GM19468 (cell line): ENCODE data around the gene SORCS1.

Source experiments
- ATAC-seq: cut with Tn5 transposase; IDR thresholded peaks from one replicate; pipeline ENCODE4 v1.9.1; 2021; ENCODE audit warnings: mild to moderate bottlenecking, moderate library complexity, moderate number of reproducible peaks; ENCODE audit not compliant: unreplicated experiment; ENCODE audit errors: extremely low read depth

Gene SORCS1

DNA sequence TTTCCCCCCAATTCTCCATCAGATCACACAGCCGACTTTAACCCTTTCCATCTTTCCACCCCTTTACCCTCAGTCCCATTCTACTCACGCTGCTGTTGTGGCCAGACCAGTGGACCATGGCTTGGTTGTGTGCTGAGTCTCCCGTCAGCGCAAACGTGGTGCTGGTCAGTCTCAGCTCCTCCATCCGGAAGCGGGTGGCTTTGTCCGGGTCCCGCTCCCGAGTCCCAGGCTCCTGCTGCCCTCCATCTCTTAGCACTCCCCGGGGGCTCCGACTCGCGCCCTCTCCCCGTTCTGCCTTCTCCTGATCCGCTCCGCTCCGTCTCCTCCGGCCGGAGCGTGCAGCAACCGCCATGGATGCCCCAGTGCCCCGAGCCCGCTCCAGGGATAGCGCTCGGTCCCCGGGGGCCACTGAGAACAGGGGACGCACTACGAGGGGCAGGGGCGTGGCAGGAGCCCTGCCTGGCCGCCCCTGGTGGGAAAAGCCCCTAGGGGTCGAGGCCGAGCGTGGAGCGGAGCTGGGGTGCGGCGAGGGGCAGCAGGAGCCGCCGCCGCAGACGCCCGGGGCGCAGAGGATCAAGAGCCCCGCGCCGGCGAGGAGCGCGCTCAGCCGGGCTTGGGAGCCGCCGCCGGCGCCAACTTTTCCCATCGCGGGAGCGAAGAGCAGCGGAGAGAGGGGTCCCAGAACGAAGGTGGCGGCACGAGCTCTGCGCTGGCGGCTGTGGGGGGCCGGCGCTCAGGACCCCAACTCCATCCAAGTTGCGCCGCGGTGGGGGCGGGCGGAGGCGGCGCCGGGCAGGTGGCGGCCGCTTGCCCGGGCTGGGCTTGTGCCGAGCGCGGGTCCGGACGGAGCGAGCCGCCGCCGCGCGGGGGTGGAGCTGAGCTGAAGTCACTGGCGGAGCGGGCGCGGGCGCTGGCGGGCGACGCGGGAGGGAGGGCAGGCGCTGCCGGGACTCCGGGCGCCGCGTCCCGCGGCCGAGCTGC lies at the start of gene SORCS1:
Gene SORCS1, minus strand, starts transcription at position 826 of the 981 bp plus-strand sequence.
- no peak for ATAC-seq

DNA sequence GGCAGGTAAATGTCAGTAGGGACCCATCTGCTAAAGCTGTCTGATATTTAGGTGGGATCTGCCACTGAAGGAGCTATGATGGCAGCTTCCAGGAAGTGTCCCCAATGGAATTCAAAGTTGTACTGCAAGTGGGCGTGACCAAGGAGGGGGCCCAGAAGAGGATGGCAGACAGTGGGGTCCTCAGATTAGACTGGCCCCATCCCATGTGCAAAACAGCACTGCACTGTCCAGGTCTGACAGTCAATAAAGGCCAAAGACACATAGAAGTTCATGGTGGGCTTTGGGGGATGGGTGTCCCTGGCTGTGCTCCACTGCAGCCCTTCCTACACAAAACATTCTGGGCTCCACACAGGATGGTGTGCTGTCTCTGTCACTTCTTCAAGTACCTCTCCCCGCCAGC lies 49.8 kb upstream of the SORCS1 start:
- no peak for ATAC-seq

DNA sequence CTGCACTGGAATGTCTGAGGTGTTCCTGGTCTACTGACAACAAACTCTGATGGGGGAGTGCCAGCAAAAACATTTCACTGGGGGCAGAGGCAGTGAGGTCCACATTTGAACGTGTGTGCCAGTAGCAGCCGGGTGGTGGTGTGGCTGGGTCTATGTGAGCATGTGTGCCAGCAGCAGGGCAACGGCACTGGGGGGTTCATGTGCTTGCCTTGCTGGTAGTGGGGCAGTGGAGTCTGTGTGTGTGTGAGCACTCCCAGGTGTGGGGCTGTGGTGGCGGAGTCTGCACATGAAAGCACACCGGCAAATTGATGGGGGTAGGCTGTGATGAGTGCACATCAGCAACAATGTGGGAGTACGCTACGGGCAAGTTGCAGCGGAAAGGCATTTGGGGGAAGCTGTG lies 49.4 kb upstream of the SORCS1 start:
- no peak for ATAC-seq

DNA sequence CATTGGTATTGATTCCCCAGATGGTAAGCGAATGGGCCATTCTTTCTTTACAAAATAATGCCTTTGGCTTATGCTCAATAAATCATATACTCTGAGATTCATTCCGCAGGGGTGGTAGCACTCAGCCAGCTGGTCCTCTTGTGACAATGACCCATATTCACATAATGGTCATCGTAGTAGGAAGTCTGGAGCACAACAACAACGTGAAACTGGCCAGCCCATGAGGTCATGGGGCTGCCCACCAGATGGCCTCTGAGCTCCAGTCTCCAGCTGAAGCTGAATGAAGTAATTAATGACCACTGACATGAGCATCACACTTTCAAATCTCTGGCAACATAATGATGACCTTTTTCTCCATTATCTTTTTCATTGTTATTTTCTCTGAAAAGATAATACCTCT lies 42.3 kb upstream of the SORCS1 start:
- no peak for ATAC-seq

DNA sequence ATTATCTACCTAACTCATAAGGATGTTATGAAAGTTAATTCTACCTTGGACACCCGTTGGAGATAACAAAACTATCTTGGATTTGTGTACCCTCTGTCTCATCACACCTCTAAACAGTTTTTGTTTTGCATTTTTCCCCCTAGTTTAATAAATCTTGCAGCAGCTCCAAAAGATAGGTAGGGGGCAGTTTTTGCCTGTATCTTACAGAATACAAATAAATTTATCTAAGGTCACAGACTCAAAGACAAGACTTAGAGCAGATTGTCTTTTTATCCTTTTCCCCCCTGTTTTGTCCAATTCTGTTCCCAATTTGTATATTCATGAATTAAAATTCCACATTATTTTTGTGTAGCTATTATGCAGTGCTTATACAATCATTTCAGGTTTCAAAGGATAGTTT lies 5.0 kb upstream of the SORCS1 start:
- ATAC-seq = no peak

GRCh38 chr10:107168738-107169137 lies 4.2 kb upstream of the SORCS1 start:
- ATAC-seq = no peak

GRCh38 chr10:107166403-107166802 lies 1.9 kb upstream of the SORCS1 start:
- ATAC-seq = no peak

- ATAC-seq = no peak
These were observed 486 bp upstream of the SORCS1 start for GRCh38 chr10:107164992-107165391.

DNA sequence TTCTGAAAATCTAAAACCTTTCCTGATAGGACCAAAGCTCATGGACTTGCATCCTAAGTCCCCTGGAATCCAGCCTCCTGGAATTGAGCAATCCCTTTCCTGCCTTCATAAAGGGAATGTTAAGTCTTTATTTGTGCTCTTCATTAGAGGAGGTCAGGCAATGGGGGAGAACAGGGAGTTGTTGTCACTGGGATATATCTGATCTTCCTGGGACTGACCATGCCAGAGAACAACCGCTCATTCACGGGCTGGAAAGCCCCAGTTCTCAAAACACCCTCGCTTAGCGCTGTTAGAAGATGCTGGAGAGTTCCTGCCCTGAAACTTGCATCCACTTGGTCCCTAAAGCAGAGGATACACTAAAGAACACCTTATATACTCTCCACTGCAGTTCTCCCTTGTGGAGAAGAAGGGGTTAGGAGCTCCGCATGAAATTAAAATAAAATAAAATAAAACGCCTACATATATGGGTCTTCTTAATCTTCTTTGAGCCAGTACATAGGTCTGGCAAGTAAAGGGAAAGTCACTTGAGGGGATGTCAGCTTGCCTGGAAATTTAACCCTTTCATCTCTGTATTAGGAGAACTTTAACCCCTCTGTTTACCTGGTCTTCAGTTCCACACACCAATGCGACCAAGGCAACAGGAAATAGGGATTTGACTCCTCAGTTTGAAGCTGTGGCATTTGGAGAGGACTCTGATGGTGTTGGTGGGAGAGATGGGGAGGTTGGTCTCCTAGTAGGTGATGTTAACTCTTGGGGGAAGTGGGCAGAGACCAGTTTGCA lies 1.2 kb downstream of the SORCS1 start:
- no peak for ATAC-seq

- no peak for ATAC-seq
These were observed 3.6 kb downstream of the SORCS1 start for GRCh38 chr10:107160866-107161265.

- no peak for ATAC-seq
These were observed 4.6 kb downstream of the SORCS1 start for GRCh38 chr10:107159871-107160270.

- no peak for ATAC-seq
These were observed 7.4 kb downstream of the SORCS1 start for GRCh38 chr10:107157071-107157470.

DNA sequence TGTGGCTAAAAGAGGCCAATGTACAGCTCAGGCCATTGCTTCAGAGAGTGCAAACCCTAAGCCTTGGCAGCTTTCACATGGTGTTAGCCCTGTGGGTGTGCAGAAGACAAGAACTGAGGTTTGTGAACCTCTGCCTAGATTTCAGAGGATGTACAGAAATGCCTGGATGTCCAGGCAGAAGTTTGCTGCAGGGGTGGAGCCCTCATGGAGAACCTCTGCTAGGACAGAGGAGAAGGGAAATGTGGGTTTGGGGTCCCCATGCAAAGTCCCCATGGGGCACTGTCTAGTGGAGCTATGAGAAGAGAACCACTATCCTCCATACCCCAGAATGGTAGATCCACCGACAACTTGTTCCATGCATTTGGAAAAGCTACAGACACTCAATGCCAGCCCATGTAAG lies 12.4 kb downstream of the SORCS1 start:
- no peak for ATAC-seq

- ATAC-seq = no peak
These were observed 15.6 kb downstream of the SORCS1 start for GRCh38 chr10:107148906-107149305.

DNA sequence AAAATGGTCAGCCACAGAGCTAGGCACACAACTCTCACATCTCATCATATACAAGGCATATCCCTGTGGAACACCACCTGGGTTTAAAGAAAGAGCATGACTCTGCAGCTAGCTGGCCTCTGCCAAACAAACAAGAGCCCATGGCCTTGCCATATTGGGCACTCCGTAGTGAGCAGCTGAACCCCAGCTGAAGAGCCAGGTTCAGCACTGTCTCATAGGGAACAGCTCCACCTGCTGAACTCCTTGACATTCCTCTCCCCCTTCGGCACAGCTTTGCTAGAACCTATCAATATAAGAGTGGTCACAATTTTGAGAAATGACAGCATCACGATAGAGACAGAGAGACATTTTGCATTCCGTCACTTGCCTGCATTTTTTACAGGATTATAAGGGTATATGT lies 20.0 kb downstream of the SORCS1 start:
- ATAC-seq = no peak

- ATAC-seq = no peak
These were observed 22.9 kb downstream of the SORCS1 start for GRCh38 chr10:107141524-107142061.

- ATAC-seq = no peak
These were observed 25.3 kb downstream of the SORCS1 start for GRCh38 chr10:107139237-107139636.

- no peak for ATAC-seq
These were observed 30.9 kb downstream of the SORCS1 start for GRCh38 chr10:107133656-107134055.

- ATAC-seq = no peak
These were observed 35.5 kb downstream of the SORCS1 start for GRCh38 chr10:107129000-107129399.

DNA sequence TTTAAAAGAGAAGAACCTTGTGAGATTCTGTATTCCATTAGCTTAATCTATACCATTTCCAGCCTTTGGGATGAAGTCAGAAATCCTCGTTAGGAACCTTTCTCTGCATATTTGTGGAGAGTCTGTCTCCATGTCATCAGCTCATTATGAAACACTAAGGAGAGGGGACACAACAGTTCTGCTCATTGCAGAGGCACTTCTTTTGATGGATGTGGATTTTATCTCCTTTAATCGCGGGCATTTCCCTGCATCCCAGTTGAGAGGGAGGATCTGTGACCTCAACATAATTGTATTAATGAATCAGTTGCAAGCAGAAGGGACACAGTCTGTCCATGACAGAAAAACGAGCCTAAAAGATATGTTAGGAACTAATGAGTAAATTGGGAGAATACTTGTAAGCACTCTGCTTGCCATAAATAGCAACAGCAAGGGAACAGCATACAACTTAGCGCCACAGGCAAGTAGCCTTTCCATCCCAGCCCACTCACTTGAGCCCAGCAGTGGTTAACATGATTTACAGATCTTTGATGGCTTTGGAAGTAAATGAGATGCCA lies 37.9 kb downstream of the SORCS1 start:
- ATAC-seq = no peak

DNA sequence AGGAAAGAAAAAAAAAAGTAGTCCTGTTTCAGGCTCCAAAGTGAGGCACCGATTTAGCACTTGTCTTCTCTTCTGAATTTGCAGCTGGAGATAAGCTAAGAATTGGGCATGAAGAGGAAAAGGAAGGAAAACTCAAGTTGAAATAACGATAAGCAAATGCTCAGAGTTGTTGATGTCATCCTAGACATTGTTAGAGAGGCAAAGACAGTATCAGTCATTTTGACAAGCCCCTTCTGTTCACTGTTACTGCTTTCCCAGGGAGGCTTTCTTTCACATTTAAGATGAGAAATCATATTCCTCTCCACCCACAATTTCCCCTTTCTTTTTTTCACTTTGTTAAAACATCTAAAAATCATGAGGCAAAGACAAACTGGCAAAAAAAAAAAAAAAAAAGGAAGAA lies 41.8 kb downstream of the SORCS1 start:
- ATAC-seq = no peak
